Measurements from ENCODE around the gene DEPP1.

GRCh38 chr10:44983895-44984278 is 5.3 kb upstream of the DEPP1 start:
- no peak for TF ChIP-seq CTCF (conservative IDR thresholded peaks at IDR 0.05; ENCODE audit: low read depth in 2 of 2)
- TF ChIP-seq POLR2AphosphoS5 (IDR thresholded peaks at IDR 0.05; ENCODE audit: low read depth): no peak
- no peak for TF ChIP-seq EZH2 (IDR thresholded peaks at IDR 0.05; ENCODE audit: low read depth, unreplicated experiment)
- no peak for TF ChIP-seq STAT1 (IDR thresholded peaks at IDR 0.05; ENCODE audit: unreplicated experiment)
- TF ChIP-seq JUNB (IDR thresholded peaks at IDR 0.05; ENCODE audit: unreplicated experiment): no peak
- TF ChIP-seq EZH2phosphoT487 (IDR thresholded peaks at IDR 0.05; ENCODE audit: unreplicated experiment): no peak
- no peak for TF ChIP-seq REST (IDR thresholded peaks at IDR 0.05; ENCODE audit: unreplicated experiment)
- TF ChIP-seq CREB1 (CRISPR knock-in tag; IDR thresholded peaks at IDR 0.05; ENCODE audit: low read depth): no peak
- no peak for TF ChIP-seq ZNF114 (CRISPR knock-in tag; IDR thresholded peaks at IDR 0.05)
- TF ChIP-seq ZNF331 (CRISPR knock-in tag; IDR thresholded peaks at IDR 0.05; ENCODE audit: low read depth): no peak
- no peak for TF ChIP-seq ETS1 (IDR thresholded peaks at IDR 0.05)
